ENCODE data around the gene RCBTB2. TPM values are rescaled to one million over a fixed set of nuclear protein-coding genes. Genes with fewer than 3 reads are reported as not detected.

RCBTB2 gene
- total RNA-seq, 4 donors from 2014 or later, result 7.0 to 10.6 (median 8.5) TPM

- TF ChIP-seq EP300 (IDR thresholded peaks at IDR 0.05), result no peak
- TF ChIP-seq CTCF (IDR thresholded peaks at IDR 0.05), result no peak
- Histone ChIP-seq H3K4me1 (peaks cover 0 to 2% (median 0%) of the 10 kb centered on the region in 4 donors), H3K27me3 (no peaks in the 10 kb centered on the region), H3K27ac (no peak overlapping the region), H3K36me3 (peaks cover 0 to 47% (median 0%) of the 10 kb centered on the region in 3 donors), H3K9me3 (peaks cover 0 to 6% (median 0%) of the 10 kb centered on the region in 4 donors), H3K4me3 (no peak overlapping the region)
- no peak for DNase-seq (ENCODE audit: low spot score in 2 of 2)
- WGBS, 2 donors, result 90 to 96% methylated on average over 3 of the region's 3 CpGs
Measured at GRCh38 chr13:48483575-48483974, 49.3 kb downstream of the RCBTB2 start.

GRCh38 chr13:48478391-48478790 lies 54.5 kb downstream of the RCBTB2 start:
- 4 to 27% methylated on average over 1 of the region's 1 CpG for WGBS, 2 donors
- no peak overlapping the region for H3K27ac ChIP-seq
- H3K36me3 ChIP-seq, result peaks cover 0 to 45% (median 4%) of the 10 kb centered on the region in 3 donors
- H3K9me3 ChIP-seq, result no peaks in the 10 kb centered on the region
- H3K4me3 ChIP-seq, result no peak overlapping the region
- no peaks in the 10 kb centered on the region for H3K27me3 ChIP-seq
- peaks cover 0 to 20% (median 2%) of the 10 kb centered on the region in 4 donors for H3K4me1 ChIP-seq
- TF ChIP-seq POLR2A (IDR thresholded peaks at IDR 0.05), result no peak
- TF ChIP-seq CTCF (IDR thresholded peaks at IDR 0.05), result no peak
- TF ChIP-seq EP300 (IDR thresholded peaks at IDR 0.05), result no peak
- no peak for DNase-seq (ENCODE audit: low spot score in 2 of 2)

GRCh38 chr13:48477191-48477855 lies 55.6 kb downstream of the RCBTB2 start:
- H3K27me3 ChIP-seq, result no peaks in the 10 kb centered on the region
- H3K27ac ChIP-seq, result peak overlapping the region in 2 of 4 donors; percentile 5 to 26
- WGBS, 2 donors, result 61 to 68% methylated on average over 2 of the region's 2 CpGs
- no peaks in the 10 kb centered on the region for H3K9me3 ChIP-seq
- TF ChIP-seq CTCF (IDR thresholded peaks at IDR 0.05), result no peak
- TF ChIP-seq POLR2A (IDR thresholded peaks at IDR 0.05), result no peak
- TF ChIP-seq EP300 (IDR thresholded peaks at IDR 0.05), result no peak
- no peak for DNase-seq (ENCODE audit: low spot score in 2 of 2)
- H3K4me3 ChIP-seq, result no peak overlapping the region
- peaks cover 0 to 39% (median 4%) of the 10 kb centered on the region in 3 donors for H3K36me3 ChIP-seq
- H3K4me1 ChIP-seq, result peaks cover 0 to 20% (median 2%) of the 10 kb centered on the region in 4 donors

- H3K9me3 ChIP-seq, result no peaks in the 10 kb centered on the region
- DNase-seq (ENCODE audit: low spot score in 2 of 2), result no peak
- H3K27me3 ChIP-seq, result no peaks in the 10 kb centered on the region
- no peak for TF ChIP-seq CTCF (IDR thresholded peaks at IDR 0.05)
- TF ChIP-seq POLR2A (IDR thresholded peaks at IDR 0.05), result no peak
- peaks cover 0 to 20% (median 2%) of the 10 kb centered on the region in 4 donors for H3K4me1 ChIP-seq
- H3K36me3 ChIP-seq, result peaks cover 0 to 39% (median 4%) of the 10 kb centered on the region in 3 donors
- H3K4me3 ChIP-seq, result no peak overlapping the region
- H3K27ac ChIP-seq, result peak overlapping the region in 2 of 4 donors; percentile 5 to 14
- 35 to 58% methylated on average over 4 of the region's 4 CpGs for WGBS, 2 donors
Measured at GRCh38 chr13:48476686-48477085, 56.2 kb downstream of the RCBTB2 start.

- no peaks in the 10 kb centered on the region for H3K9me3 ChIP-seq
- H3K4me1 ChIP-seq, result peaks cover 0 to 20% (median 2%) of the 10 kb centered on the region in 4 donors
- peaks cover 0 to 41% (median 4%) of the 10 kb centered on the region in 3 donors for H3K36me3 ChIP-seq
- TF ChIP-seq POLR2A (IDR thresholded peaks at IDR 0.05), result no peak
- TF ChIP-seq EP300 (IDR thresholded peaks at IDR 0.05), result no peak
- TF ChIP-seq CTCF (IDR thresholded peaks at IDR 0.05), result no peak
- no peak overlapping the region for H3K4me3 ChIP-seq
- no peak for DNase-seq (ENCODE audit: low spot score in 2 of 2)
- peak overlapping the region in 2 of 4 donors; percentile 5 to 14 for H3K27ac ChIP-seq
- no peaks in the 10 kb centered on the region for H3K27me3 ChIP-seq
Measured at GRCh38 chr13:48476215-48476614, 56.7 kb downstream of the RCBTB2 start.
